AG09319 (cell line): Measurements from ENCODE around the gene CPO.

ENCODE experiments used
- DNase-seq: peaks from one replicate; pipeline ENCODE4 v3.0.0-alpha.2; 2010; ENCODE audit warnings: low read depth; ENCODE audit errors: extremely low read depth
- CTCF ChIP-seq: IDR thresholded peaks from 2 replicates; pipeline ENCODE4 v1.5.1; 2011; ENCODE audit warnings: low read depth, mild to moderate bottlenecking, inconsistent platforms, low read length, moderate library complexity

CPO gene

GRCh38 chr2:207014424-207014823 is 75.1 kb downstream of the CPO start:
- no peak for TF ChIP-seq CTCF

GRCh38 chr2:207015901-207016300 is 76.6 kb downstream of the CPO start:
- DNase-seq: no peak
- no peak for TF ChIP-seq CTCF

More at GRCh38 chr2:207014424-207014823, 75.1 kb downstream of the CPO start:
- no peak for DNase-seq
